HL-60 (cell line): ENCODE results near the gene PC.

Source experiments
- CTCF ChIP-seq: IDR thresholded peaks from one replicate; pipeline ENCODE4 v1.5.1; 2011; ENCODE audit warnings: low read length, control low read depth, inconsistent platforms; ENCODE audit not compliant: insufficient read depth
- POLR2AphosphoS5 ChIP-seq: IDR thresholded peaks from 2 replicates; pipeline ENCODE4 v1.6.1; 2012; ENCODE audit warnings: low read depth

GRCh38 chr11:66843776-66844495 is 114.2 kb downstream of the PC start:
- TF ChIP-seq CTCF: no peak
- no peak for TF ChIP-seq POLR2AphosphoS5
